ENCODE results near the gene VWA7. TPM values are rescaled to one million over a fixed set of nuclear protein-coding genes. Genes with fewer than 3 reads are reported as not detected.

Gene VWA7
- total RNA-seq, 1 donor from 2014 or later = 0.62 TPM

DNA sequence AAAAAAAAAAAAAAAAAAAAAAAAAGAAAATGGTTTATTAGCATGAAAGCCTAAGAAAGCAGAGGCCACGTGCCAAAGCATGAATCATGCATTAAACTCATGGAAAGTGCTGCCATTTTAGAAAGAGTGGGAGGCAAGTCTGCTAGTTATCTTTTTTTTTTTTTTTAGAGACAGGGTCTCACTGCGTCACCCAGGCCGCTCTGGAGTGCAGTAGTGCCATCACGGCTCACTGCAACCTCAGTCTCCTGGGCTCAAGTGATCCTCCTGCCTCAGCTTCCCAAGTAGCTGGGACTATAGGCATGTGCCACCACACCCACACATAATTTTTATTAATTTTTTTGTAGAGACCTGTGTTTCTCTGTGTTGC is 5.2 kb downstream of the VWA7 start:
- Mint-ChIP-seq H3K27me3 (ENCODE audit: low read depth) (no peaks in the 10 kb centered on the region), H3K4me1 (ENCODE audit: low read depth) (peaks cover 4% of the 10 kb centered on the region), H3K36me3 (ENCODE audit: low read depth) (no peaks in the 10 kb centered on the region), H3K9me3 (ENCODE audit: low read depth) (no peaks in the 10 kb centered on the region), H3K27ac (ENCODE audit: unreplicated experiment) (no peak overlapping the region), H3K4me3 (ENCODE audit: unreplicated experiment) (no peak overlapping the region)
- TF ChIP-seq, protein P1, sequence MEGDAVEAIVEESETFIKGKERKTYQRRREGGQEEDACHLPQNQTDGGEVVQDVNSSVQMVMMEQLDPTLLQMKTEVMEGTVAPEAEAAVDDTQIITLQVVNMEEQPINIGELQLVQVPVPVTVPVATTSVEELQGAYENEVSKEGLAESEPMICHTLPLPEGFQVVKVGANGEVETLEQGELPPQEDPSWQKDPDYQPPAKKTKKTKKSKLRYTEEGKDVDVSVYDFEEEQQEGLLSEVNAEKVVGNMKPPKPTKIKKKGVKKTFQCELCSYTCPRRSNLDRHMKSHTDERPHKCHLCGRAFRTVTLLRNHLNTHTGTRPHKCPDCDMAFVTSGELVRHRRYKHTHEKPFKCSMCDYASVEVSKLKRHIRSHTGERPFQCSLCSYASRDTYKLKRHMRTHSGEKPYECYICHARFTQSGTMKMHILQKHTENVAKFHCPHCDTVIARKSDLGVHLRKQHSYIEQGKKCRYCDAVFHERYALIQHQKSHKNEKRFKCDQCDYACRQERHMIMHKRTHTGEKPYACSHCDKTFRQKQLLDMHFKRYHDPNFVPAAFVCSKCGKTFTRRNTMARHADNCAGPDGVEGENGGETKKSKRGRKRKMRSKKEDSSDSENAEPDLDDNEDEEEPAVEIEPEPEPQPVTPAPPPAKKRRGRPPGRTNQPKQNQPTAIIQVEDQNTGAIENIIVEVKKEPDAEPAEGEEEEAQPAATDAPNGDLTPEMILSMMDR (IDR thresholded peaks at IDR 0.05) = no peak
- no peak for DNase-seq (ENCODE audit: low spot score)

DNA sequence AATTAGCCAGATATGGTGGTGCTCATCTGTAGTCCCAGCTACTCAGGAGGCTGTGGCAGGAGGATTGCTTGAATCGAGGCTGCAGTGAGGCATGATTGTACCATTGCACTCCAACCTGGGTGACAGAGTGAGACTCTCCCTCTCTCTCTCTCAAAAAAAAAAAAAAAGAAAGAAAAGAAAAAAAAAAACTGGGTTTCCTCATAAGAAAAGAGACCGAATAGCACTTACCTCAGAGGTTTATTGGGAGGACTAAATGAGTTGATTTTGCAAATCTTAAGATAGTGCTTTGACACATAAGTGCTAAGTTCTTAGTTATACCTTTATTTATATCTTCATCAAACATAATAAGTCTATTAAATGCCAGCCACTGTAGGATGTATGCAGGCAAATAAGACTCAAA is 6.3 kb downstream of the VWA7 start:
- H3K36me3 Mint-ChIP-seq (ENCODE audit: low read depth) = no peaks in the 10 kb centered on the region
- no peaks in the 10 kb centered on the region for H3K27me3 Mint-ChIP-seq (ENCODE audit: low read depth)
- no peak overlapping the region for H3K4me3 Mint-ChIP-seq (ENCODE audit: unreplicated experiment)
- no peaks in the 10 kb centered on the region for H3K9me3 Mint-ChIP-seq (ENCODE audit: low read depth)
- H3K27ac Mint-ChIP-seq (ENCODE audit: unreplicated experiment) = no peak overlapping the region
- no peak for DNase-seq (ENCODE audit: low spot score)
- TF ChIP-seq, protein P1 (IDR thresholded peaks at IDR 0.05) = no peak
- no peaks in the 10 kb centered on the region for H3K4me1 Mint-ChIP-seq (ENCODE audit: low read depth)

DNA sequence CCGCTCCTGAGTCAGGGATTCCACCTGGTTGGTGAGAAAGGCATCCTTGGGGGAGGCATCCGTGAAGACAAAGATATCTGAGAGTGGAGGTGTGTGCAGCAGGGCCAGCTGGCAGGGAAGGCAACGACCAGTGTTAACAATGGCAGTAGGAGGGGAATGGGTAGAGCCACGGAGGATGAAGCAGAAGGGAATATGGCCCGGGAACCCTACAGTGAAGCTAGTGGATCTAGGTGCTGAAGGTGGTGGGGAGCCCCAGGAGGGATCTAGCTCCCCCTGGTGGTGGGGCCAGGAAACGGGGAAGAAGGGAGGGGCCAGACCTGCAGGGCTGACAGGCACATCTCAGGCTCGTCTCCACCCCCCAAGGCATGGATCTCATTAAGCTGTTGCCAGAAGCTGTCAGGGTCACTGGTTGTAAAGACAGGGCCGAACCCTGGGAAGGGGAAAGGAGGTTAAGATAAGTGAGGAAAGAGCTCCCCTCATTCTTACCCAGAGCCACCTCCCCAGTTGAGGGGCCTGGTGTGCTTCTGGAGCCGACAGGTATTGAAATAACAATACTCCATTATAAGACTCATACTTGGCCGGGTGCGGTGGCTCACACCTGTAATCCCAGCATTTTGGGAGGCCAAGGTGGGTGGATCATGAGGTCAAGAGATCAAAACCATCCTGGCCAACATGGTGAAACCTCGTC is 7.3 kb downstream of the VWA7 start:
- TF ChIP-seq, protein P1 (IDR thresholded peaks at IDR 0.05) = peak; percentile 78
- Mint-ChIP-seq H3K4me1 (ENCODE audit: low read depth) (no peaks in the 10 kb centered on the region), H3K4me3 (ENCODE audit: unreplicated experiment) (no peak overlapping the region), H3K27ac (ENCODE audit: unreplicated experiment) (no peak overlapping the region), H3K27me3 (ENCODE audit: low read depth) (no peaks in the 10 kb centered on the region), H3K9me3 (ENCODE audit: low read depth) (no peaks in the 10 kb centered on the region), H3K36me3 (ENCODE audit: low read depth) (no peaks in the 10 kb centered on the region)
- no peak for DNase-seq (ENCODE audit: low spot score)

DNA sequence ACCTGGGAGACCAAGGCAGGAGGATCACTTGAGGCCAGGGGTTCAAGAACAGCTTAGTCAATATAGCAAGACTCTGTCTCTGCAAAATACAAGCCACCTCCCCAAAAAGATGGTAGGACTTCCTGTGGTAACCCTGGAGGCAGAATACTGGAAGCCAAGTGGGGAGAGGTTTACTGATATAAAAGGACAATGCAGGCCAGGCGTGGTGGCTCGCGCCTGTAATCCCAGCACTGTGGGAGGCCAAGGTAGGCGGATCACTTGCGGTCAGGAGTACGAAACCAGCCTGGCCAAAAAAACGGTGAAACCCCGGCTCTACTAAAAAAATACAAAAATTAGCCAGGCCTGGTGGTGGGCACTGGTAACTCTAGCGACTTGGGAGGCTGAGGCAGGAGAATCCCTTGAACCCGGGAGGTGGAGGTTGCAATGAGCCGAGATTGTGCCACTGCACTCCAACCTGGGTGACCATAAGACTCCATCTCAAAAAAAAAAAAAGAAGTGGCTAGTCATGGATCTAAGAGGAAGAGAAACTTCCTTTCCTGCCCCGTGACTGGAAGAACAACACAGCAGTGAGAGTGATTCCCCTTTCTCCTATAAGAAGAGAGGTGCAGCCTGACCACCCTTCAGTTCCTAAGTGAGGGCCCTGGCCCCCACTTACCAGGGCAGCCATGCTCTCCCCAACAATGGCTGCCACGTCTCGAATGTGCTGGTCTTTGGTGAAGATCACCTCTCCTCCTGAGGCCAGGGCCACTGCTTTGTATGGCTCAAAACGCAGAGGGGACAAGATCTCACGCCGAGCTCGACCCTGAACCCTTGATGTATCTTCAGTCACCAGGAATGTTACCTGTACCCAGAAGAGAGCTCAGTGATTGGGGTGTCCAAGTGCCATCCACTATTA is 8.5 kb downstream of the VWA7 start:
- Mint-ChIP-seq H3K4me3 (ENCODE audit: unreplicated experiment) (no peak overlapping the region), H3K36me3 (ENCODE audit: low read depth) (peaks cover under 1% of the 10 kb centered on the region), H3K4me1 (ENCODE audit: low read depth) (peaks cover 5% of the 10 kb centered on the region), H3K9me3 (ENCODE audit: low read depth) (no peaks in the 10 kb centered on the region), H3K27ac (ENCODE audit: unreplicated experiment) (no peak overlapping the region), H3K27me3 (ENCODE audit: low read depth) (no peaks in the 10 kb centered on the region)
- TF ChIP-seq, protein P1 (IDR thresholded peaks at IDR 0.05) = no peak
- no peak for DNase-seq (ENCODE audit: low spot score)

DNA sequence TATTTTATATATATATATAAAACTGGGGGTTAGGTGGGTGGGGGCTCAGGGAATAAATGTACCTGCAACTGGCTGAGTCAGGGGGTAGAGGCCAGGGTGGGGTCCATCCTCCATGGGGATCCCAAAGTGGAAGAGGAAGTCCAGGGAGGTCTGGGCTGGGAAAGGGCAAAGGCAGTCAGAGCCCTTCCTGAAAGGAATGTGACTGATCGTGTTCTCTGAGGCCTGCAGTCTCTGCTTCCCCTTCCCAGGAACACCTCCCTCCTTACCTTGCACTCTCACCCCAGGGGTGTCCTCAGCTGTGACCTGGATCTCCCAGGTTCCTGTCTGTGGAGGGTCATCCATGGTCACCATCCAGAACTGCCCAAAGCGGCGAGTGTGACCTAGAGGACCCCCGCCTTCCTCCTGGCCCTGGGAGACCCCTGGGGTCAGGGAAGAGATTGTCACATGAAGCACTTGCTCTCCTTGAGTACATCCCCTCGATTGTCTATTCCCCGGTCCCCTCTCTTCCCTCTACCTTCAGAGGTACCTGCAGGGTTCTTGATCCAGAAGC is 10.0 kb downstream of the VWA7 start:
- no peak for DNase-seq (ENCODE audit: low spot score)
- TF ChIP-seq, protein P1 (IDR thresholded peaks at IDR 0.05) = no peak
- H3K4me1 Mint-ChIP-seq (ENCODE audit: low read depth) = peaks cover 10% of the 10 kb centered on the region
- H3K9me3 Mint-ChIP-seq (ENCODE audit: low read depth) = no peaks in the 10 kb centered on the region
- H3K27me3 Mint-ChIP-seq (ENCODE audit: low read depth) = no peaks in the 10 kb centered on the region
- H3K4me3 Mint-ChIP-seq (ENCODE audit: unreplicated experiment) = no peak overlapping the region
- H3K36me3 Mint-ChIP-seq (ENCODE audit: low read depth) = peaks cover 2% of the 10 kb centered on the region
- H3K27ac Mint-ChIP-seq (ENCODE audit: unreplicated experiment) = no peak overlapping the region

Data from chondrocyte (in vitro differentiated cells).